ENCODE results near the gene STAG1.

- TF ChIP-seq POLR2A (IDR thresholded peaks at IDR 0.05; ENCODE audit: low read length), result no peak
- no peak for TF ChIP-seq GATA1 (IDR thresholded peaks at IDR 0.05; ENCODE audit: low read depth, low read length)
These were observed 125.7 kb downstream of the STAG1 start for GRCh38 chr3:136626493-136626892.
